Neural cell (in vitro differentiated cells): Measurements from ENCODE around the gene PTPRO. TPM values are rescaled to one million over a fixed set of nuclear protein-coding genes. Genes with fewer than 3 reads are reported as not detected.
"Not testable (repeated sequence)": the region's sequence is repeated elsewhere in the genome, so short reads cannot be mapped to it uniquely, and the experiment has no call there.

Source experiments
- H2AFZ ChIP-seq: fragments of 200-600, 300-800 bp; sonication (generic), shearing (Covaris generic); 2 replicates; pipeline ENCODE4 v1.6.0; 2014; ENCODE audit warnings: low read depth, mild to moderate bottlenecking, antibody characterized with exemption, low read length, moderate library complexity
- H3F3A ChIP-seq: fragments of 200-600 bp; shearing (Covaris generic); 2 replicates; pipeline ENCODE4 v1.6.1; 2016; ENCODE audit warnings: mild to moderate bottlenecking, moderate library complexity, mixed read lengths, antibody characterized with exemption, low read length; ENCODE audit not compliant: insufficient read depth, poor library complexity, severe bottlenecking
- H3K27ac ChIP-seq: fragments of 200-600, 300-800 bp; sonication (generic), shearing (Covaris generic); 2 replicates; pipeline ENCODE4 v1.5.1; 2014; ENCODE audit warnings: mild to moderate bottlenecking, low read length, moderate library complexity
- H3K27me3 ChIP-seq: fragments of 300-800, 200-600 bp; sonication (generic), shearing (Covaris generic); 2 replicates; pipeline ENCODE4 v1.6.0; 2014; ENCODE audit warnings: mild to moderate bottlenecking, low read depth, low read length, moderate library complexity; ENCODE audit not compliant: insufficient read depth
- H3K36me3 ChIP-seq: fragments of 300-800, 200-600 bp; sonication (generic), shearing (Covaris generic); 2 replicates; pipeline ENCODE4 v1.5.1; 2014; ENCODE audit warnings: mild to moderate bottlenecking, antibody characterized with exemption, low read length, moderate library complexity; ENCODE audit not compliant: insufficient read depth
- H3K4me2 ChIP-seq: fragments of 300-800, 200-600 bp; sonication (generic), shearing (Covaris generic); 2 replicates; pipeline ENCODE4 v1.6.0; 2014; ENCODE audit warnings: mild to moderate bottlenecking, low read length
- H3K4me3 ChIP-seq: fragments of 300-800, 200-600 bp; sonication (generic), shearing (Covaris generic); 2 replicates; pipeline ENCODE4 v1.5.1; 2014; ENCODE audit warnings: mild to moderate bottlenecking, low read length, moderate library complexity
- H3K79me2 ChIP-seq: fragments of 200-600 bp; shearing (Covaris generic); replicated peaks from 2 replicates; pipeline ENCODE4 v1.6.0; 2014; ENCODE audit warnings: mild to moderate bottlenecking, low read length, moderate library complexity; ENCODE audit not compliant: insufficient read depth
- H3K9ac ChIP-seq: fragments of 300-800, 200-600 bp; sonication (generic), shearing (Covaris generic); 2 replicates; pipeline ENCODE4 v1.6.1; 2016; ENCODE audit warnings: mild to moderate bottlenecking, low read length, mixed read lengths
- H3K9me2 ChIP-seq: fragments of 200-600 bp; shearing (Covaris generic); 2 replicates; pipeline ENCODE4 v1.6.1; 2016; ENCODE audit warnings: mild to moderate bottlenecking, low read length, mixed read lengths; ENCODE audit not compliant: insufficient read depth
- H3K9me3 ChIP-seq: fragments of 200-600, 300-800 bp; sonication (generic), shearing (Covaris generic); 2 replicates; pipeline ENCODE4 v1.6.1; 2016; ENCODE audit warnings: mild to moderate bottlenecking, mixed run types, low read length, moderate library complexity, mixed read lengths
- H4K20me1 ChIP-seq: fragments of 200-600 bp; shearing (Covaris generic); 2 replicates; pipeline ENCODE4 v1.6.1; 2016; ENCODE audit warnings: mild to moderate bottlenecking, mixed run types; ENCODE audit not compliant: insufficient read depth
- EP300 ChIP-seq: fragments of 450-650 bp; conservative IDR thresholded peaks from 2 replicates; pipeline ENCODE4 v1.6.1; 2014; ENCODE audit warnings: antibody characterized with exemption, mild to moderate bottlenecking, moderate library complexity; ENCODE audit not compliant: poor library complexity, severe bottlenecking
- RAD21 ChIP-seq: fragments of 450-650 bp; conservative IDR thresholded peaks from 2 replicates; pipeline ENCODE4 v1.6.1; 2014; ENCODE audit warnings: antibody characterized with exemption, mild to moderate bottlenecking, moderate library complexity
- TAF1 ChIP-seq: IDR thresholded peaks from 2 replicates; pipeline ENCODE4 v1.6.1; 2012; ENCODE audit warnings: low read depth
- polyA plus RNA-seq: library from polyadenylated mRNA; depleted of rRNA; stranded (reverse); fragments of >200 nt; gene quantifications from 2 replicates; pipeline ENCODE4 v1.2.3, GENCODE V29; 2014
- TF ChIP-seq, protein P1 (sequence below): fragments of 450-650 bp; IDR thresholded peaks from 2 replicates; pipeline ENCODE4 v1.5.1; 2014; ENCODE audit warnings: antibody characterized with exemption, mild to moderate bottlenecking, moderate library complexity; ENCODE audit not compliant: poor library complexity, severe bottlenecking
- TF ChIP-seq, protein P2 (sequence below): IDR thresholded peaks from 2 replicates; pipeline ENCODE4 v1.6.1; 2012; ENCODE audit warnings: borderline replicate concordance

Gene PTPRO
- polyA plus RNA-seq, 1 donor from 2014 or later, result 124 TPM

GRCh38 chr12:15608941-15609340 is 286.6 kb downstream of the PTPRO start:
- no peak overlapping the region for H3K4me3 ChIP-seq
- no peaks in the 10 kb centered on the region for H3K27me3 ChIP-seq
- no peak overlapping the region for H3K4me2 ChIP-seq
- no peak for TF ChIP-seq RAD21
- TF ChIP-seq, protein P1, sequence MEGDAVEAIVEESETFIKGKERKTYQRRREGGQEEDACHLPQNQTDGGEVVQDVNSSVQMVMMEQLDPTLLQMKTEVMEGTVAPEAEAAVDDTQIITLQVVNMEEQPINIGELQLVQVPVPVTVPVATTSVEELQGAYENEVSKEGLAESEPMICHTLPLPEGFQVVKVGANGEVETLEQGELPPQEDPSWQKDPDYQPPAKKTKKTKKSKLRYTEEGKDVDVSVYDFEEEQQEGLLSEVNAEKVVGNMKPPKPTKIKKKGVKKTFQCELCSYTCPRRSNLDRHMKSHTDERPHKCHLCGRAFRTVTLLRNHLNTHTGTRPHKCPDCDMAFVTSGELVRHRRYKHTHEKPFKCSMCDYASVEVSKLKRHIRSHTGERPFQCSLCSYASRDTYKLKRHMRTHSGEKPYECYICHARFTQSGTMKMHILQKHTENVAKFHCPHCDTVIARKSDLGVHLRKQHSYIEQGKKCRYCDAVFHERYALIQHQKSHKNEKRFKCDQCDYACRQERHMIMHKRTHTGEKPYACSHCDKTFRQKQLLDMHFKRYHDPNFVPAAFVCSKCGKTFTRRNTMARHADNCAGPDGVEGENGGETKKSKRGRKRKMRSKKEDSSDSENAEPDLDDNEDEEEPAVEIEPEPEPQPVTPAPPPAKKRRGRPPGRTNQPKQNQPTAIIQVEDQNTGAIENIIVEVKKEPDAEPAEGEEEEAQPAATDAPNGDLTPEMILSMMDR, result no peak
- TF ChIP-seq, protein P2, sequence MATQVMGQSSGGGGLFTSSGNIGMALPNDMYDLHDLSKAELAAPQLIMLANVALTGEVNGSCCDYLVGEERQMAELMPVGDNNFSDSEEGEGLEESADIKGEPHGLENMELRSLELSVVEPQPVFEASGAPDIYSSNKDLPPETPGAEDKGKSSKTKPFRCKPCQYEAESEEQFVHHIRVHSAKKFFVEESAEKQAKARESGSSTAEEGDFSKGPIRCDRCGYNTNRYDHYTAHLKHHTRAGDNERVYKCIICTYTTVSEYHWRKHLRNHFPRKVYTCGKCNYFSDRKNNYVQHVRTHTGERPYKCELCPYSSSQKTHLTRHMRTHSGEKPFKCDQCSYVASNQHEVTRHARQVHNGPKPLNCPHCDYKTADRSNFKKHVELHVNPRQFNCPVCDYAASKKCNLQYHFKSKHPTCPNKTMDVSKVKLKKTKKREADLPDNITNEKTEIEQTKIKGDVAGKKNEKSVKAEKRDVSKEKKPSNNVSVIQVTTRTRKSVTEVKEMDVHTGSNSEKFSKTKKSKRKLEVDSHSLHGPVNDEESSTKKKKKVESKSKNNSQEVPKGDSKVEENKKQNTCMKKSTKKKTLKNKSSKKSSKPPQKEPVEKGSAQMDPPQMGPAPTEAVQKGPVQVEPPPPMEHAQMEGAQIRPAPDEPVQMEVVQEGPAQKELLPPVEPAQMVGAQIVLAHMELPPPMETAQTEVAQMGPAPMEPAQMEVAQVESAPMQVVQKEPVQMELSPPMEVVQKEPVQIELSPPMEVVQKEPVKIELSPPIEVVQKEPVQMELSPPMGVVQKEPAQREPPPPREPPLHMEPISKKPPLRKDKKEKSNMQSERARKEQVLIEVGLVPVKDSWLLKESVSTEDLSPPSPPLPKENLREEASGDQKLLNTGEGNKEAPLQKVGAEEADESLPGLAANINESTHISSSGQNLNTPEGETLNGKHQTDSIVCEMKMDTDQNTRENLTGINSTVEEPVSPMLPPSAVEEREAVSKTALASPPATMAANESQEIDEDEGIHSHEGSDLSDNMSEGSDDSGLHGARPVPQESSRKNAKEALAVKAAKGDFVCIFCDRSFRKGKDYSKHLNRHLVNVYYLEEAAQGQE, result no peak
- H3K36me3 ChIP-seq, result no peaks in the 10 kb centered on the region
- H3K9ac ChIP-seq, result no peak overlapping the region
- H3K9me3 ChIP-seq, result no peaks in the 10 kb centered on the region
- H4K20me1 ChIP-seq, result no peaks in the 10 kb centered on the region
- no peaks in the 10 kb centered on the region for H3K79me2 ChIP-seq
- H3F3A ChIP-seq, result no peaks in the 10 kb centered on the region
- no peak overlapping the region for H3K27ac ChIP-seq
- no peaks in the 10 kb centered on the region for H3K9me2 ChIP-seq
- H2AFZ ChIP-seq, result no peak overlapping the region

GRCh38 chr12:15613981-15614380 is 291.7 kb downstream of the PTPRO start:
- Histone ChIP-seq H3F3A (no peaks in the 10 kb centered on the region), H4K20me1 (no peaks in the 10 kb centered on the region), H3K27ac (no peak overlapping the region), H3K9ac (no peak overlapping the region), H3K9me3 (no peaks in the 10 kb centered on the region), H3K27me3 (no peaks in the 10 kb centered on the region), H3K79me2 (no peaks in the 10 kb centered on the region), H3K4me2 (no peak overlapping the region), H3K9me2 (no peaks in the 10 kb centered on the region), H3K36me3 (no peaks in the 10 kb centered on the region), H2AFZ (no peak overlapping the region), H3K4me3 (no peak overlapping the region)
- TF ChIP-seq EP300 (no peak), TAF1 (no peak)

DNA sequence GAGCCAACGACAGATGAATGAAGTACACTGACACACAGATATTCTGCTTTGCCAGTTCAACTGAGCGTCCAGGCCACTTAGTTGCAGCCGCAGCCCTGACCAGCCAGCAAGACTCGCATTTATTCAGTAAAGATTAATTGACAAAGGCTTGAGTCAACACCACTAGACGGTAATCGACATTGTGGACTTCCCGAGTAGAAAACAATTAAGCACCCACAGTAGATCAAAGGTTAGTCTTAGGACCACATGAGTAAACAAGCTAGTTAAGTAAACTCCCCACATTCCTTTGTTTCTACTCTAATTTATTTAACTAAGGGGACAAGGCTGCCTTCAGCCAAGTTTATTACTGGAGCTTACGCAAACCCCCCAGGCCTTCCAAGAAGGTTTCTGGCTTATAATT is 294.2 kb downstream of the PTPRO start:
- H4K20me1 ChIP-seq, H3K9ac ChIP-seq, H3K4me3 ChIP-seq, H3K9me2 ChIP-seq, H3K27me3 ChIP-seq, H2AFZ ChIP-seq, H3K36me3 ChIP-seq, H3K27ac ChIP-seq, H3K4me2 ChIP-seq, H3K9me3 ChIP-seq, H3K79me2 ChIP-seq, H3F3A ChIP-seq: not testable (repeated sequence)
